Lower lobe of right lung (tissue), 2 donors: ENCODE data around the gene SPEM3. TPM values are rescaled to one million over a fixed set of nuclear protein-coding genes. Genes with fewer than 3 reads are reported as not detected.

Experiments
- ATAC-seq, 2 donors: fragments of 200-7000 bp; cut with Tn5 transposase; one replicate each; pipeline ENCODE4 v1.9.1; 2020 to 2022; ENCODE audit warnings: mild to moderate bottlenecking in 2 of 2, moderate library complexity in 2 of 2
- DNase-seq: peaks from one replicate; pipeline ENCODE4 v3.0.0-alpha.2; 2020
- H3K27ac ChIP-seq: fragments of 200-600 bp; one replicate; pipeline ENCODE4 v1.8.0; 2022
- H3K27me3 ChIP-seq: fragments of 200-600 bp; one replicate; pipeline ENCODE4 v1.8.0; 2022; ENCODE audit warnings: low read depth
- H3K36me3 ChIP-seq: fragments of 200-600 bp; one replicate; pipeline ENCODE4 v1.8.0; 2022; ENCODE audit warnings: mild to moderate bottlenecking
- H3K4me1 ChIP-seq: fragments of 200-600 bp; one replicate; pipeline ENCODE4 v1.8.0; 2022
- H3K4me3 ChIP-seq: fragments of 200-600 bp; one replicate; pipeline ENCODE4 v1.8.0; 2022; ENCODE audit warnings: mild to moderate bottlenecking
- H3K9me3 ChIP-seq: fragments of 200-600 bp; one replicate; pipeline ENCODE4 v1.8.0; 2022
- intact Hi-C: fragments of 100-400 bp; cut with DNase I; formaldehyde crosslinking; loops from one replicate; pipeline ENCODE4 v1.11.0; 2022
- total RNA-seq: library from RNA; stranded (reverse); fragmentation: NEBNext Ultra II Directional; extraction: Animal tissue kit (Norgen Biotek cat#: 25700); gene quantifications from one replicate; pipeline ENCODE4 v1.2.1, GENCODE V29; 2021
- TF ChIP-seq, protein P1 (sequence below): fragments of 200-600 bp; IDR thresholded peaks from one replicate; pipeline ENCODE4 v1.8.0; 2022; ENCODE audit warnings: antibody characterized with exemption, mild to moderate bottlenecking
- donor health status: DM: no; HTN: yes; CAD: no; lungs with severe emphysema.

The SPEM3 gene
- total RNA-seq, 1 donor from 2014 or later: not detected

DNA sequence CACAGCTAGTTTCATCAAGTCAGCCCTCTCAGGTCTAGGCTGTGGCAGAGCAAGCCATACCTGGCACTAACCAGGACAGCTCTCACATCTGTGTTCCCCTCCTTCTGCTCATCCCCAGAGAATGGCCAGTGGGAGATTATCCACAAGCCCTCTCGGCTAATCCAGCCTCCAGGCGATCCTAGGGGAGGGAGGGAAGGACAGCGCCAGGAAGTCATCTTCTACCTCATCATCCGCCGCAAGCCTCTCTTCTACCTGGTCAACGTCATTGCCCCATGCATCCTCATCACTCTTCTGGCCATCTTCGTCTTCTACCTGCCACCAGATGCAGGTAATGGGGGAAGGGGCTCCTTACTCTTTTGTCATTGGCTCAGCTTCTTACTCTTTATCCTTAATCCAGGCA lies 19.8 kb downstream of the SPEM3 start:
- Histone ChIP-seq H3K27ac (no peak overlapping the region), H3K36me3 (no peaks in the 10 kb centered on the region), H3K4me1 (peaks cover 21% of the 10 kb centered on the region), H3K9me3 (no peaks in the 10 kb centered on the region), H3K27me3 (peaks cover 39% of the 10 kb centered on the region), H3K4me3 (no peak overlapping the region)
- TF ChIP-seq, protein P1, sequence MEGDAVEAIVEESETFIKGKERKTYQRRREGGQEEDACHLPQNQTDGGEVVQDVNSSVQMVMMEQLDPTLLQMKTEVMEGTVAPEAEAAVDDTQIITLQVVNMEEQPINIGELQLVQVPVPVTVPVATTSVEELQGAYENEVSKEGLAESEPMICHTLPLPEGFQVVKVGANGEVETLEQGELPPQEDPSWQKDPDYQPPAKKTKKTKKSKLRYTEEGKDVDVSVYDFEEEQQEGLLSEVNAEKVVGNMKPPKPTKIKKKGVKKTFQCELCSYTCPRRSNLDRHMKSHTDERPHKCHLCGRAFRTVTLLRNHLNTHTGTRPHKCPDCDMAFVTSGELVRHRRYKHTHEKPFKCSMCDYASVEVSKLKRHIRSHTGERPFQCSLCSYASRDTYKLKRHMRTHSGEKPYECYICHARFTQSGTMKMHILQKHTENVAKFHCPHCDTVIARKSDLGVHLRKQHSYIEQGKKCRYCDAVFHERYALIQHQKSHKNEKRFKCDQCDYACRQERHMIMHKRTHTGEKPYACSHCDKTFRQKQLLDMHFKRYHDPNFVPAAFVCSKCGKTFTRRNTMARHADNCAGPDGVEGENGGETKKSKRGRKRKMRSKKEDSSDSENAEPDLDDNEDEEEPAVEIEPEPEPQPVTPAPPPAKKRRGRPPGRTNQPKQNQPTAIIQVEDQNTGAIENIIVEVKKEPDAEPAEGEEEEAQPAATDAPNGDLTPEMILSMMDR: no peak
- DNase-seq: no peak
- ATAC-seq: no peak
- intact Hi-C loops: no loop called here

DNA sequence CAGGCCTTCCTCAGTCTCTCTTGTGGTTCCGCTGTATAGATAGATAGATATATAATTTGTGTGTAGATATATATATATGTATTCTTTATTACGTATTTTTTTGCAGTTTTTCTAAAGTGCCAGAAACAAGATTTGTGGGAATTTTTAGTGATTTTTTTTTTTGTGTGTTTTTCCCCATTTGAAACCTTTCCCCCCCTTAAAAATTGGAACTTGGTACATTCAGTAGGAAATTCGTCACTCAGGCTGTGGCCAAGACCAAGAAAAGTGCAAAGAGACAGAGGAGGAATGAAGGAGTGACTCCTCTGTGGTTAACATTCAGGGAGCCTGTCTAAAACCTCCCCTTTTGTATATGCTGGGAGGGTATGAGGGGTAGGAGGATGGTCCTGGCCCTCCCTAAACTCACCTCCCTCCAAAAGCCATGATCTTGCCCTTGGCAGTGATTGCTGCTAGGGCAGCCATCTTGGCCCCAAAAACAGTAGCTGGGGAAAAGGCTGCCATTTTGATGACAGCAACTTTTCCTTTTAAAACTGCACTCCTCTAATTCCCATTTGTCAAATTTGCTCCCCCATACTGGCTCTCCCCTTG lies 31.4 kb downstream of the SPEM3 start:
- Histone ChIP-seq H3K4me3 (no peak overlapping the region), H3K27ac (no peak overlapping the region), H3K9me3 (no peaks in the 10 kb centered on the region), H3K36me3 (peaks cover 31% of the 10 kb centered on the region), H3K4me1 (peaks cover 7% of the 10 kb centered on the region), H3K27me3 (no peaks in the 10 kb centered on the region)
- intact Hi-C loops: no loop called here
- TF ChIP-seq, protein P1: no peak
- ATAC-seq (no peak), DNase-seq (no peak)

DNA sequence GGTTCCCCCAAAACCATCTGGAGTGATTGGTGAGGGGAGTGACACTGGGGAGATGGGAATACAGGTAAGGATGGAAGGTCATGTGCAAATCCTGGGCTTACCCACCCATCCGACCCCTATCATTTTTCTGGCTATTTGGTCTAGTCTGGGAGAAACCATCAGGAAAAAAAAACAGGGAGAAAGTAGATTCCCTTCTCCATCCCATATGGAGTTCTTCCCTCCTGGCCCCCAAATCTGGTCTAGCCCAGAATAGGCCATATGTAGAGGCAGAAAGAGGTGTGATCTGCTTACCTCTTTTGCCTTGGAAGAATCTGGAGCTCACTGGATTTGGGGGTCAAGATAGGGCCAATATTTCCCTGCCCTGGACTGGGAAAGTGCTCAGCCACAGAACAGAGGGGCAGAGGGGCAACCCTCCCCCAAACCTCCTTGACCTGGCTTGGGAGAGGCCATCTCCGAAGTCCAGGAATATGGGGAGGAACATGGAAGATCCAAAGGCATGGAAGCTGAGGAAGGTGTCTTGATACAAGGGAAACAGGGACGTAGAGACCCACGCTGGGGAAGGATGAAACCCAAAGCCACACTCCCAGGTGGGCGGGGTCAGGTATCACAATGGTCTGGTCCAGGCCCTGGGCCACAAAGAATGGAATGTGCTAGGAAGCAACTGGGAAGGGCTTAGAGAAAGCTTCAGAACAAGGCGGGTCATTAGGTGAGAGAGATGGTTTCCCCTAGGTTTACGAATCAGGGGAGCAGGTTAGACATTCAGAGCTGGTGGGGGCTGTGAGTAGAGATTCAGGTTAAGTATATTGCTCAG lies 32.4 kb downstream of the SPEM3 start:
- Histone ChIP-seq H3K36me3 (peaks cover 40% of the 10 kb centered on the region), H3K9me3 (no peaks in the 10 kb centered on the region), H3K27ac (no peak overlapping the region), H3K4me1 (peaks cover 11% of the 10 kb centered on the region), H3K27me3 (no peaks in the 10 kb centered on the region), H3K4me3 (no peak overlapping the region)
- intact Hi-C loops: no loop called here
- DNase-seq (no peak), ATAC-seq (no peak)
- TF ChIP-seq, protein P1: no peak

DNA sequence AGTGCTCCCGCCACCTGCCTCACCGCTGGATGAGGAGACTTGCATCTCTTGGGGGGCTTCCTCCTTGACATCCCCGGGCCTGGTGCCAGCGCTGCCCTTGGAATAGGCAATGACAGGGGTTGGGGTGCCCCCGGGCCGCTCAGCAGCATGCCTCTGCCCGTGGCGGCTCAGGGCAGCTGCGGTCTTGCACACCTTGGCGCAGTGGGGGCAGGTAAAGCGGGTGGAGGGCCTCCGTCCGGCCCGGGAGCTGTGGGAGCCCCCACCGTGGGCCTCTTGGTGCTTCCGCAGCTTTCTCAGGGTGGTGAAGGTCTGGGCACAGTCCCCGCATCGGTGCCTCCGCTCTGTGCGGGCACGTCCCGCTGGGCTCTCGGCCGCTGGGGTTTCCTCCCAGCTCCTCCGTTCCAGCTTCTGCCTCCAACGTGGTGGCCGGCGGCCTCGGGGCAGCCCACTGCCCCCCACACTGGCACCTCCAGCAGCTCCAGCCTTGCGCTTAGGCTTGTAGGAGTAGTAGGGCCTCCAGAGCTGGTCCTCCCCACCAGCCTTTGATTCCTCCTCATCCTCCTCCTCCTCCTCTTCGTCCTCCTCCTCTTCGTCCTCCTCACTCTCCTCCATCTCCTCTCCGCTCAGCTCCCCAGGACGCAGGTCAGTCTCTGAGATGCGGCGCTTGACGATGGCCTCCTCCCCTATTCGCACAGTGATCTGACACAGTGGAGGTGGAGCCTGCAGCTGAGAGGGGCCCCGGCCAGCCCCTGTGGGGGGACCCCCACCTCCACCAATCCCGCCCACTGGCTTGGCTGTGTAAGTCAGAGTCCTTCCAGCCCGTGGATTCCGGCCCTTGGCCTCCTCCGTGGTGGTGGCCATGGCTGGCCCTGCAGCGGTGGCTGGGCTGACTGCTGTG lies 34.1 kb downstream of the SPEM3 start:
- H3K4me3 ChIP-seq: no peak overlapping the region
- TF ChIP-seq, protein P1: no peak
- intact Hi-C loops: no loop called here
- DNase-seq: no peak
- H3K9me3 ChIP-seq: no peaks in the 10 kb centered on the region
- H3K4me1 ChIP-seq: peaks cover 17% of the 10 kb centered on the region
- no peaks in the 10 kb centered on the region for H3K27me3 ChIP-seq
- peaks cover 53% of the 10 kb centered on the region for H3K36me3 ChIP-seq
- no peak for ATAC-seq
- no peak overlapping the region for H3K27ac ChIP-seq

GRCh38 chr17:7463372-7463846 lies 34.8 kb downstream of the SPEM3 start:
- Histone ChIP-seq H3K4me3 (no peak overlapping the region), H3K27me3 (no peaks in the 10 kb centered on the region), H3K27ac (no peak overlapping the region), H3K4me1 (peaks cover 24% of the 10 kb centered on the region), H3K9me3 (no peaks in the 10 kb centered on the region), H3K36me3 (peaks cover 53% of the 10 kb centered on the region)
- intact Hi-C loops: no loop called here
- TF ChIP-seq, protein P1: no peak
- no peak for ATAC-seq
- no peak for DNase-seq
